ENCODE data around the gene KRT73.

KRT73 gene

DNA sequence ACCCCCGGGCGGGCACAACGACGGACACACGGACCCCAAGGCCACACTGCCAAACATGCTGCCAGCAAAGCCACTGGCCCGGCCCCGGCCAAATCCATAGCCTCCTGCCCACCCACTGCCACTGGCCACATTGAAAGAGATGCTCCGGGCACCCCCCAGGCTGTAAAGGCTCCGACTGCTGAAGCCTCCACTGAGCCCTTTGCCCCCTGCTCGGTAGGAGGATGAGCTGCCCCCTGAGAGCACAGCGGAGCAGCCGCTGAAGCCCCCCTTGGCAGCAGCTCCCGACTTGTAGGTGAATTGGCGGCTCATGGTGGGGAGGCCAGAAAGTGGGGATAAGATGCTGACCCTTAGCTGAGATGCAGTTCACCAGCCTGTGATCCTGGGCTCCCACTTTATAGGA lies at the start of gene KRT73:
KRT73 (minus strand) TSS at position 344 of the 400 bp plus-strand sequence; CDS start at position 309, 35 bp downstream.
- in situ Hi-C loops (cut with MboI; ENCODE audit: low sequenced_read_pairs): no loop called here

DNA sequence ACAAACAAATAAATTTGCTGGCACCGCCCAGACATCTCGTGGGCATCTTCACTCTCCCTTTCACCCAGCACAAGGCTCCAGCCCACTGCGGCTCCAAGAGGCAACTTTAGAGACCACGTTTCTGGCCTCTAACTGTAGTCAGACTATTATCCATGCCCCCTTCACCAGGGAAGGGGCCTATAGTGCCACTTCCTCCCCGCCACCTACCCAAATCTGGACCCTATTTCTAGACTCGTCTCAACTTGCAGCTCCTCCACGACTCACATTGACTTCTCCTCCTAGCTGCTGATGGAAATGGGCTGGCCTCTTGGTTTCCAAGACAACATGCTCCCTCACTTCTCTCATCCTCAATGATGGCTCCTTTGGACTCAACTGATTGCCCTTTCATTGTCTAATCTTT lies 49.6 kb upstream of the KRT73 start:
- in situ Hi-C loops (cut with MboI; ENCODE audit: low sequenced_read_pairs): no loop called here

GRCh38 chr12:52667509-52667908 lies 49.1 kb upstream of the KRT73 start:
- in situ Hi-C loops (cut with MboI; ENCODE audit: low sequenced_read_pairs): no loop called here

GRCh38 chr12:52666471-52666870 lies 48.1 kb upstream of the KRT73 start:
- in situ Hi-C loops (cut with MboI; ENCODE audit: low sequenced_read_pairs): no loop called here

GRCh38 chr12:52663420-52663819 lies 45.1 kb upstream of the KRT73 start:
- in situ Hi-C loops (cut with MboI; ENCODE audit: low sequenced_read_pairs): no loop called here

DNA sequence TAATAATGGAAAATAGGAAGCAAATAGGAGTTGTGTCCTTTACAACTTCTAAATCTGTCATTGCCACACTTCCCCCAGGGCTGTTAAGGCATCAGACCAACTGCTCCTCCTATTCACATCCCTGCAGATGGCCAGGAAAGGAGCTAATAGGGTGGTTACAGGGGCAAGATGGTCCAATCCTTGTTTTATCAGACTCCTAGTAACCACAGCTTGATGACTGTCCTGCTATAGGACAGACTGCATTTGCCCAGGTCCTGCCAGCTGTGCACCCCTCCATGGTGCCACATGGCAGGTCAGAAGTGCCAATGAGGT lies 44.5 kb upstream of the KRT73 start:
- in situ Hi-C loops (cut with MboI; ENCODE audit: low sequenced_read_pairs): no loop called here

DNA sequence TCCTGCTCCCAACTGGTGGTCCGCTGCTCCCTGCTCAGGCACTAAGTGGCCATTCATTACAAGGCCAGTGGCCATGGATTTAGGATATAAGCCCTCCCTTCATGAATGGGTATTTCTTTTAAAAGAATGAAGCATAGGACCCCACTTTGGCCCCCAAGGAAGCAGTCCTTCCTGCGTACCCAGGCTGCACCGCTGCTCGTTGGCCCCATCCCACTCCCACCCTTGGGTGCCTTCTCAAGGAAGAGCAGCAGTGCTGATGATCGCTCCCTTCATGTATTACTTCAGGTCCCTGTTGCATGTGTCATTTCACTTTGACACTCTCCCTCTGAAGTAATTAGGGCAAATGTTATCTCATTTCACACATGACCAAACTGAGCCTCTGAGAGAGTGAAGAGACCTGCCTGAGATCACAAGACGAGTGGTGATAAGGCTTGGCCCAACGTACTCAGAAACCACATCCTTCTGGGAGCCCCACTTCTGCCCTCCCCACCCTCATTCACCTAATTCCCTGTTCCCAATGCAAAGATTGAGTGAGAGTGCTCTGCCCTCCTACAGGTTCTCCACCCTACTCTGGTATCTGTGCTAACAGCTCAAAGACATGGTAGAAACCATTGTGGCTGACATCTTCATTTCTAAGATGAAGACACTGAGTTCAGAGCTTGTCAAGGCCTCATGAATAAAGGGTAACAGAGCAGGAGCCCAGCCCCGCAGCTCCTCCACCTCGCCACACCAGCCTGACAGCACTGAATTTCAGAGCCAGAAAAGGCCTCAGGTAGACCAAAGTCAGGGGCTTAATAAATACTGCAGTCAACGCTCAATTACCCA lies 43.9 kb upstream of the KRT73 start:
- in situ Hi-C loops (cut with MboI; ENCODE audit: low sequenced_read_pairs): no loop called here

DNA sequence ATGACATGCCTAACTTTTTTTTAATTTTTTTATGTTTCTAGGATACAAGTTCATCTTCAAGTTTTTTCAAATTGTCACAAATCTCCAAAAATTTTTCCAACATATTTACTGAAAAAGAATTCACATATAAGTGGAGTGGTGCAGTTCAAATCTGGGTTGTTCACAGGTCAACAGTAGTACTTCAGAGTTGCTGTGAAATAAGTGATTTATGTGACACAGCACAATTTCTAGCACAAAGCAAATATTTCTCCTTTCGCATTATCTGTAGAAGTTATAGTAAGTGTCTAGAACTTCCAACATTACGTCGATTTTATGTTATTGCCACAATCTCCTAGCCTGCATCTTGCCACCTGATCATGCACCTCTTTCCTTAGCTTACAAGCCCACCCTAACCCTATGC lies 43.3 kb upstream of the KRT73 start:
- in situ Hi-C loops (cut with MboI; ENCODE audit: low sequenced_read_pairs): no loop called here

GRCh38 chr12:52660934-52661499 lies 42.7 kb upstream of the KRT73 start:
- in situ Hi-C loops (cut with MboI; ENCODE audit: low sequenced_read_pairs): no loop called here

DNA sequence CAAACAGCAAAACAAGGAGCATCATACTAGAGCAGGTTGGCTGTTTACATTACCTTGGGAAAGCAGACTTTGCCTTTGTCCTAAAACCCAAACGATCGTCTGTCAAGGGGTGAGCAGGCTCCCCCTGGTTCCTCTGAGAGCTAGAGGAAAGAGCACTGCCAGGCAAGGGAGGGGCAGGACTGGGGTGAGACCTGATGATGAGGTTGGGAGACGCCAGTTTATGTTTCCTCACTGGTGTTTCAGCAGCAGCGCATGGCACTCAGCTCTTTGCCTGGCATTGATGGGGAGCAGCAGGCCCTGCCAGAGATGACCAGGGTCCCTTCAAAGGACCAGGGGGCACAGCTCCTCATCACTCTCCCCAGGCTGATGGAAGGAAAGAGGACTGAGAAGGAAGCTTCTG lies 41.6 kb upstream of the KRT73 start:
- in situ Hi-C loops (cut with MboI; ENCODE audit: low sequenced_read_pairs): no loop called here

- in situ Hi-C loops (cut with MboI; ENCODE audit: low sequenced_read_pairs): no loop called here
These were observed 41.0 kb upstream of the KRT73 start for GRCh38 chr12:52659395-52659794.

- in situ Hi-C loops (cut with MboI; ENCODE audit: low sequenced_read_pairs): no loop called here
These were observed 39.8 kb upstream of the KRT73 start for GRCh38 chr12:52658196-52658595.

GRCh38 chr12:52657250-52657902 lies 39.0 kb upstream of the KRT73 start:
- in situ Hi-C loops (cut with MboI; ENCODE audit: low sequenced_read_pairs): no loop called here

- in situ Hi-C loops (cut with MboI; ENCODE audit: low sequenced_read_pairs): no loop called here
These were observed 38.3 kb upstream of the KRT73 start for GRCh38 chr12:52656616-52657015.

DNA sequence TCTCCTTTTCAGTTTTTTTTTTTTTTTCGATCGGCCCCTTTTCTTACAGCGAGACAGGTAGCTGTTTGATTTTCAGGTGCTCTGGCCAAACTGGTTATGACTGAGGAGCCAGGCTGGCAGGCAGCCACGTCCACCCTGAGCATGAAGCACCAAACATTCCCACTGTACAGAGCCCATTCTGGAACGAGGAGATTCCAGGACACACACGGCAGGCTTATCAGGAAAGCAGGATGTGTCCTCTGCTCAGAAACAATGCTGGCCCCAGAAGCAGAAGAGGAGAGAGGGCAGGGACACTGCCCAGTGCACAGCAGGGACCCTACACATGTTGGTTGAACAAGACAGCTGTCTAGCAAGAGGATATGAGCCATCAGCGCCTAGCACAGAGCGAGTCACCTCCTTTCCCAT lies 37.4 kb upstream of the KRT73 start:
- in situ Hi-C loops (cut with MboI; ENCODE audit: low sequenced_read_pairs): no loop called here

DNA sequence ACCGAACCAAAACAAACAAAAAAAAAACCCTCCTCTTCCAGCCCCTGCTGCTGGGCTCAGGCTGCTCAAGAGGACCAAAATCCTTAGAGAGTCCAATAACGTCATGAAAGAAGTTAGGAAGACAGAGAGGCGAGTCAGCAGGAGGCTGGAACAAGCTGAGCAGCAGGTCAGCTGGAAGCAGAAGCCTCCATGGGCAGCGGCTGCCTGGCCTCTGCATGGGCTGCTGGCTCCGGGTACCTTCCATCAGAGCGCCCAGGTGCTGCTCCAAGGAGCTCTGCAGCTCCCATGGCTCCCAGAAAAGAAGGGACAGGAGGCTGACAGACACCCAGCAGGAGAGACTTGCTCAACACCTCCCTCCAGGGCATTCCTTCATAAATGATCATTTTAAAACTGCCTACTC lies 36.9 kb upstream of the KRT73 start:
- in situ Hi-C loops (cut with MboI; ENCODE audit: low sequenced_read_pairs): no loop called here

DNA sequence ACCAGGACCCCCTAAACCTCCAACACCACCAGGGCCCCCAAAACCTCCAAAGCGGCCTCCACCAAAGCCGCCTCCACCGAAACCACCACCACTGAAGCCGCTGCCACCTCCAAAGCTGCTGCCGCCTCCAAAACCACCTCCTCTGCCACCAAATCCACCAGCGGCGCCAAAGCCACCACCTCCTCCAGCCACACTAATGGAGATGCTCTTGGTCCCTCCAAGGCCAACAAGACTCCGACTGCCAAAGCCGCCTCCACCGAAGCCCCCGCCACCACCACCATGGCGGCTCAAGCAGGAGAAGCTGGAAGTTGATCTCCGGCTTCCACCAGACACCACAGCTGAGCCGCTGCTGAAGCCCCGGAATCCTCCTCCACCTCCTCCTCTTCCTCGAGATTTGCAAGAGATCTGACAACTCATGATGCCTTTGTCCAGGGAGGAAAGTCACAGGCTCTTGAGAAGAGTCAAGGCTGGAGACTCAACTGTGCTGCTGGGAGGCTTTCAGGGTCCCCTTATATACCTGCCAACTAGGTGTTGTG lies 33.4 kb upstream of the KRT73 start, which contains the start of gene KRT2:
KRT2 (minus strand) TSS at position 486 of the 536 bp plus-strand sequence; CDS start at position 417, 69 bp downstream.
- in situ Hi-C loops (cut with MboI; ENCODE audit: low sequenced_read_pairs): no loop called here

GRCh38 chr12:52650520-52651081 lies 32.2 kb upstream of the KRT73 start:
- in situ Hi-C loops (cut with MboI; ENCODE audit: low sequenced_read_pairs): no loop called here

GRCh38 chr12:52649066-52649465 lies 30.7 kb upstream of the KRT73 start:
- in situ Hi-C loops (cut with MboI; ENCODE audit: low sequenced_read_pairs): no loop called here

GRCh38 chr12:52648012-52648550 lies 29.7 kb upstream of the KRT73 start:
- in situ Hi-C loops (cut with MboI; ENCODE audit: low sequenced_read_pairs): no loop called here

- in situ Hi-C loops (cut with MboI; ENCODE audit: low sequenced_read_pairs): no loop called here
These were observed 29.2 kb upstream of the KRT73 start for GRCh38 chr12:52647601-52648000.

Measured in HL-60/S4 treated with phorbol 12-myristate 13-acetate at 8.2 ng/mL for 4 days and 3 days (cell line).